ENCODE measurements around the gene RNU1-1.
"Not testable (repeated sequence)": the region's sequence is repeated elsewhere in the genome, so short reads cannot be mapped to it uniquely, and the experiment has no call there.

RNU1-1 gene

GRCh38 chr1:16521288-16521583 is 7.2 kb upstream of the RNU1-1 start:
- no peak for DNase-seq

- not testable (repeated sequence) for DNase-seq
Measured at GRCh38 chr1:16520435-16521287, 6.6 kb upstream of the RNU1-1 start.

GRCh38 chr1:16519255-16519951 is 5.3 kb upstream of the RNU1-1 start:
- not testable (repeated sequence) for DNase-seq

GRCh38 chr1:16518913-16519254 is 4.8 kb upstream of the RNU1-1 start:
- not testable (repeated sequence) for DNase-seq

GRCh38 chr1:16516694-16517410 is 2.8 kb upstream of the RNU1-1 start:
- DNase-seq, result not testable (repeated sequence)

GRCh38 chr1:16513412-16514106 is 526 bp downstream of the RNU1-1 start:
- peak; percentile 75 for DNase-seq

- DNase-seq, result peak; percentile 67
Measured at GRCh38 chr1:16512624-16513411, 1.3 kb downstream of the RNU1-1 start.

- not testable (repeated sequence) for DNase-seq
Measured at GRCh38 chr1:16511926-16512325, 2.2 kb downstream of the RNU1-1 start.

- DNase-seq, result not testable (repeated sequence)
Measured at GRCh38 chr1:16508861-16509445, 5.1 kb downstream of the RNU1-1 start.

- DNase-seq, result not testable (repeated sequence)
Measured at GRCh38 chr1:16506364-16507136, 7.5 kb downstream of the RNU1-1 start.

- not testable (repeated sequence) for DNase-seq
Measured at GRCh38 chr1:16505870-16506269, 8.2 kb downstream of the RNU1-1 start.

GRCh38 chr1:16503494-16503893 is 10.6 kb downstream of the RNU1-1 start:
- DNase-seq, result no peak

GRCh38 chr1:16501446-16501845 is 12.6 kb downstream of the RNU1-1 start:
- not testable (repeated sequence) for DNase-seq

GRCh38 chr1:16500975-16501374 is 13.1 kb downstream of the RNU1-1 start:
- DNase-seq, result not testable (repeated sequence)

- DNase-seq, result not testable (repeated sequence)
Measured at GRCh38 chr1:16500466-16500865, 13.6 kb downstream of the RNU1-1 start.

GRCh38 chr1:16498573-16499413 is 15.3 kb downstream of the RNU1-1 start:
- DNase-seq, result peak; percentile 88

GRCh38 chr1:16498047-16498446 is 16.0 kb downstream of the RNU1-1 start:
- not testable (repeated sequence) for DNase-seq

- DNase-seq, result not testable (repeated sequence)
Measured at GRCh38 chr1:16497474-16497904, 16.6 kb downstream of the RNU1-1 start.

GRCh38 chr1:16493731-16494130 is 20.4 kb downstream of the RNU1-1 start:
- DNase-seq, result not testable (repeated sequence)

- DNase-seq, result not testable (repeated sequence)
Measured at GRCh38 chr1:16492937-16493336, 21.1 kb downstream of the RNU1-1 start.
